ENCODE data around the gene AK2.

- TF ChIP-seq, protein P1, sequence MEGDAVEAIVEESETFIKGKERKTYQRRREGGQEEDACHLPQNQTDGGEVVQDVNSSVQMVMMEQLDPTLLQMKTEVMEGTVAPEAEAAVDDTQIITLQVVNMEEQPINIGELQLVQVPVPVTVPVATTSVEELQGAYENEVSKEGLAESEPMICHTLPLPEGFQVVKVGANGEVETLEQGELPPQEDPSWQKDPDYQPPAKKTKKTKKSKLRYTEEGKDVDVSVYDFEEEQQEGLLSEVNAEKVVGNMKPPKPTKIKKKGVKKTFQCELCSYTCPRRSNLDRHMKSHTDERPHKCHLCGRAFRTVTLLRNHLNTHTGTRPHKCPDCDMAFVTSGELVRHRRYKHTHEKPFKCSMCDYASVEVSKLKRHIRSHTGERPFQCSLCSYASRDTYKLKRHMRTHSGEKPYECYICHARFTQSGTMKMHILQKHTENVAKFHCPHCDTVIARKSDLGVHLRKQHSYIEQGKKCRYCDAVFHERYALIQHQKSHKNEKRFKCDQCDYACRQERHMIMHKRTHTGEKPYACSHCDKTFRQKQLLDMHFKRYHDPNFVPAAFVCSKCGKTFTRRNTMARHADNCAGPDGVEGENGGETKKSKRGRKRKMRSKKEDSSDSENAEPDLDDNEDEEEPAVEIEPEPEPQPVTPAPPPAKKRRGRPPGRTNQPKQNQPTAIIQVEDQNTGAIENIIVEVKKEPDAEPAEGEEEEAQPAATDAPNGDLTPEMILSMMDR (IDR thresholded peaks at IDR 0.05), result no peak
- TF ChIP-seq EZH2 (IDR thresholded peaks at IDR 0.05; ENCODE audit: borderline replicate concordance, insufficient read depth, low read depth, low read length, poor library complexity, severe bottlenecking), result no peak
Observed at GRCh38 chr1:32960342-32960741, 76.3 kb downstream of the AK2 start.
